HG03097 (cell line): ENCODE data around the gene IGDCC3.

ENCODE experiments used
- ATAC-seq: cut with Tn5 transposase; IDR thresholded peaks from one replicate; pipeline ENCODE4 v1.9.1; 2021; ENCODE audit not compliant: unreplicated experiment, low FRiP score

The IGDCC3 gene

GRCh38 chr15:65344914-65345275, 32.9 kb downstream of the IGDCC3 start:
- no peak for ATAC-seq

- ATAC-seq: no peak
These were observed 33.4 kb downstream of the IGDCC3 start for GRCh38 chr15:65344214-65344913.

- ATAC-seq: no peak
These were observed 34.3 kb downstream of the IGDCC3 start for GRCh38 chr15:65343374-65343981.

GRCh38 chr15:65342493-65342892, 35.3 kb downstream of the IGDCC3 start:
- no peak for ATAC-seq

GRCh38 chr15:65339920-65340319, 37.9 kb downstream of the IGDCC3 start:
- no peak for ATAC-seq

GRCh38 chr15:65339416-65339815, 38.4 kb downstream of the IGDCC3 start:
- no peak for ATAC-seq

GRCh38 chr15:65338823-65339222, 39.0 kb downstream of the IGDCC3 start:
- no peak for ATAC-seq

GRCh38 chr15:65338366-65338765, 39.4 kb downstream of the IGDCC3 start:
- ATAC-seq: no peak

GRCh38 chr15:65337436-65338070, 40.2 kb downstream of the IGDCC3 start:
- no peak for ATAC-seq

GRCh38 chr15:65336493-65337435, 41.0 kb downstream of the IGDCC3 start:
- ATAC-seq: no peak

GRCh38 chr15:65335278-65336055, 42.3 kb downstream of the IGDCC3 start:
- ATAC-seq: no peak

GRCh38 chr15:65334586-65335231, 43.1 kb downstream of the IGDCC3 start:
- ATAC-seq: no peak

- ATAC-seq: no peak
These were observed 43.9 kb downstream of the IGDCC3 start for GRCh38 chr15:65333856-65334255.

- no peak for ATAC-seq
These were observed 44.5 kb downstream of the IGDCC3 start for GRCh38 chr15:65333148-65333820.

GRCh38 chr15:65332391-65333147, 45.2 kb downstream of the IGDCC3 start:
- ATAC-seq: no peak

- ATAC-seq: no peak
These were observed 46.0 kb downstream of the IGDCC3 start for GRCh38 chr15:65331811-65332210.

- ATAC-seq: no peak
These were observed 46.7 kb downstream of the IGDCC3 start for GRCh38 chr15:65330934-65331645.
